K562 (cell line): ENCODE results near the gene GPR180. TPM values are rescaled to one million over a fixed set of nuclear protein-coding genes. Genes with fewer than 3 reads are reported as not detected.

Experiments
- BHLHE40 ChIP-seq: IDR thresholded peaks from 2 replicates; pipeline ENCODE4 v1.6.1; 2011; ENCODE audit warnings: low read length, improper control_type of control experiment
- CXXC5 ChIP-seq: fragments of 250-450 bp; sonication (Bioruptor Pico); IDR thresholded peaks from 2 replicates; pipeline ENCODE4 v1.8.0; 2022; ENCODE audit warnings: inconsistent platforms, mild to moderate bottlenecking, moderate library complexity
- MBD1 ChIP-seq: fragments of 250-450 bp; sonication (Bioruptor Pico); IDR thresholded peaks from 2 replicates; pipeline ENCODE4 v1.8.0; 2022; ENCODE audit warnings: inconsistent platforms
- PRMT5 ChIP-seq: sonication (generic); formaldehyde crosslinking; IDR thresholded peaks from 2 replicates; pipeline ENCODE4 v1.5.0; 2020; ENCODE audit warnings: missing genetic modification reagents
- RREB1 ChIP-seq: fragments of 250-450 bp; sonication (Bioruptor Pico); IDR thresholded peaks from 2 replicates; pipeline ENCODE4 v1.4.0; 2020
- THRA ChIP-seq: fragments of 450-650 bp; IDR thresholded peaks from 2 replicates; pipeline ENCODE4 v1.6.1; 2017; ENCODE audit warnings: mild to moderate bottlenecking, moderate library complexity
- ZNF445 ChIP-seq: fragments of 250-450 bp; sonication (Bioruptor Pico); IDR thresholded peaks from 2 replicates; pipeline ENCODE4 v1.4.0; 2020; ENCODE audit warnings: low read depth, mild to moderate bottlenecking, moderate library complexity
- ZNF592 ChIP-seq: fragments of 450-650 bp; IDR thresholded peaks from 2 replicates; pipeline ENCODE4 v1.6.1; 2017; ENCODE audit warnings: antibody characterized with exemption, mild to moderate bottlenecking
- polyA plus RNA-seq, 8 experiments: library from polyadenylated mRNA; depleted of rRNA in 4 of 8; stranded (reverse) in 5 of 8; unstranded in 3 of 8; fragments of >200 nt; fragmentation: Nextera tagmentation in 2 of 8; fragmentation: Illumina TruSeq in 1 of 8; extraction: Ambion mirVana in 2 of 8; extraction: Trizol in 1 of 8; gene quantifications; 2 replicates each; pipeline versions ENCODE4 v1.2.1 to v1.2.3, GENCODE V29; 2011 to 2014; ENCODE audit warnings: inconsistent platforms in 1 of 8, missing spikeins in 1 of 8
- total RNA-seq, 7 experiments: library from RNA; depleted of rRNA in 6 of 7; stranded (reverse); fragments of >200 nt in 6 of 7; fragmentation: Illumina TruSeq in 2 of 7; extraction: Trizol in 2 of 7; gene quantifications; 2 replicates each; pipeline versions ENCODE4 v1.2.1 to v1.2.3, GENCODE V29; 2011 to 2021; ENCODE audit warnings: low replicate concordance in 1 of 7
- TF ChIP-seq, protein P1 (sequence below): fragments of 250-450 bp; sonication (Bioruptor Pico); IDR thresholded peaks from 2 replicates; pipeline ENCODE4 v1.4.0; 2020; ENCODE audit warnings: mild to moderate bottlenecking

GPR180 gene
- total and polyA plus RNA-seq, 9 of the 15 experiments (the other 6 are each of a cell fraction or from before 2014, with no cell fraction given): 0.77 to 4.1 (median 1.8) TPM

DNA sequence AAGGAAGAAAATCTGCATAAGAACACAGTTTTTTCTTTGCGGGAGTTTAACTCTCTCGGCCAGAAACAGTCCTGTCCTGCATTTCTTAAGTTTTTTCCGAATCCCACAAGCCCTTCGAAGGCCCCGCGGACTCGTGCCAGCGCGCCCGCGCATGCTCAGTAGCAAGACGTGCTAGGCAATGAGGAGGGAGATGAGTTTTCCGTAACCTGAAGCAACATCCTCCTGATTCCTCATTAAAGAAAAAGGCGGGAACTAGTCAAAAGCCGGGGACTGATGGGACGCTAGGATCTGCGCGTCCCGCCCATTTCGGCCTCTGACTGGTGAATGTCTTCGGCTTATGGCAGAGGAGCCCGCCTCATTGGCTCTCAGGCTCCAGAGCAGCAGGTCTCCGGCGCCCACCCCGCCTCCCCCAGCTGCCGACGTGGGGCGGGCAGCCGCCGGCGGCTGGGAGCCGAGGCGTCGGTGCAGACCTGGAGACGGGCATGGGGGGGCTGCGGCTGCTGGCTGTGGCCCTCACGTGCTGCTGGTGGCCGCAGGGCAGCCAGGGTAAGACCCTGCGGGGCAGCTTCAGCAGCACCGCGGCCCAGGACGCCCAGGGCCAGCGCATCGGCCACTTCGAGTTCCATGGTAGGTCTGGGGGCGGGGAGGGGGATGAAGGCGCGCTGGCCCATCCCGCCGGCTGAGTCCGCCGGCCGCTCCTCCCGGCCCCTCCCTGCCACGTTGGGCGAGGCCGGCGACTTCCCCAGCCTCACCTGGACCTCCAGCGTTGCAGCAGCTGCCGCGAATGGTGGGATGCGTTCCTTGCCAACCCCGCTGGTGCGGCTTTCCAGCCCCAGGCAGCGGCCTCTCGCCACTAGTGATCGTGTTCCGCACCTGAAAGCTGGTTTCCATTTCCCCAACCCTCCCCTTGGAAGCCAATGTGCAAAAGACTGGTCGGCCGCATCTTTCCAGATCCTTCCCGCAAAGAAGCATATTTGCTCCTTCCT is at the start of gene GPR180 (continued):
- TF ChIP-seq MBD1 (CRISPR knock-in tag) (peak; percentile 79), BHLHE40 (peak; percentile 73), THRA (no peak), ZNF592 (peak; percentile 84), ZNF445 (CRISPR knock-in tag) (no peak), RREB1 (CRISPR knock-in tag) (no peak), CXXC5 (peak; percentile 65), PRMT5 (CRISPR knock-in tag) (no peak)
- TF ChIP-seq, protein P1, sequence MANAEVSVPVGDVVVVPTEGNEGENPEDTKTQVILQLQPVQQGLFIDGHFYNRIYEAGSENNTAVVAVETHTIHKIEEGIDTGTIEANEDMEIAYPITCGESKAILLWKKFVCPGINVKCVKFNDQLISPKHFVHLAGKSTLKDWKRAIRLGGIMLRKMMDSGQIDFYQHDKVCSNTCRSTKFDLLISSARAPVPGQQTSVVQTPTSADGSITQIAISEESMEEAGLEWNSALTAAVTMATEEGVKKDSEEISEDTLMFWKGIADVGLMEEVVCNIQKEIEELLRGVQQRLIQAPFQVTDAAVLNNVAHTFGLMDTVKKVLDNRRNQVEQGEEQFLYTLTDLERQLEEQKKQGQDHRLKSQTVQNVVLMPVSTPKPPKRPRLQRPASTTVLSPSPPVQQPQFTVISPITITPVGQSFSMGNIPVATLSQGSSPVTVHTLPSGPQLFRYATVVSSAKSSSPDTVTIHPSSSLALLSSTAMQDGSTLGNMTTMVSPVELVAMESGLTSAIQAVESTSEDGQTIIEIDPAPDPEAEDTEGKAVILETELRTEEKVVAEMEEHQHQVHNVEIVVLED (CRISPR knock-in tag): 0 out of 2 replicates have a peak, but pooled peaks have one; percentile 19
